CD4-positive, alpha-beta T cell treated with Interleukin-12 subunit alpha and Interleukin-12 subunit beta, for 1 hour (primary cell): ENCODE results near the gene LY9.

Experiments
- DNase-seq: peaks from one replicate; pipeline ENCODE4 v3.0.0-alpha.2; 2020

The LY9 gene

GRCh38 chr1:160806784-160807183 is 10.8 kb downstream of the LY9 start:
- DNase-seq = no peak

- no peak for DNase-seq
Measured at GRCh38 chr1:160807247-160807646, 11.3 kb downstream of the LY9 start.

DNA sequence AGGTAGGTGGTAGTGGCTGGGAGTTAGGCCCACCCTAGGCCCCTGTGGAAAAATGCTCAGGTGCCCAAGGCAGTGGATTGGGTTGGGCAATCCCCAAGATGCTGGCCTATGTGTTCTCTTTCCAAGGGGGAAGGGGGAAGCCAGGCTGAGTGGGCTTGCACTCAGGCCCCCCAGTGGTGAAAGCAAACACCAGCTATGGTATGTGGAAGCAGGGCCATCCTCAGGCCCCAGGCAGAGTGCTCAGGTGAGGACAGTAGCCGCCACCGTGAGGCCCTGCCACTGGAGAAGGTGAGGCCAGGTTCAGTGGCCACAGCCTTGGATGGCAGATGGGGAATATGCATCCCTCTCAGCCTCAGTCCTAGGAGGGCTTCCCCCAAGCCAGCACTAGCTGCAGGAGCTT is 11.8 kb downstream of the LY9 start:
- DNase-seq = no peak

DNA sequence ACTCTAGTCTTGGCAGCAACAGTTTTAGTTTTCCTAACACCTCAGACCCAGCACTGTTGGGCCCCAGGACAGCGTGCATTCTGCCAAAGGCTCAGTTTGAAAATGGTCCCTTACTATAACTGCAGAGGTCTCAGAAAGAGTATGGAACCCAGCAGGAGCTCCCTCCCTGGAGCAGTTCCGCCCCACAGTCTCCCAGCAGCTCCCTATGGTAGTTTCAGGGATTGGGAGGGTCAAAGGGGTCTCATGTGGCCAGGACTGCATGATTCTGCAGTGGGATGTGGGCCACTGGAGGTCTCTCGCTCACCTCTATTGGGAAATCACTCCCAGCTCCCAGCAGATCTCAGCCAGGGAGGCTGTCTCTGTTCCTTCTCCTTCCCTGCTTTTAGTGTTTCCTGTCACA is 12.3 kb downstream of the LY9 start:
- DNase-seq = no peak

DNA sequence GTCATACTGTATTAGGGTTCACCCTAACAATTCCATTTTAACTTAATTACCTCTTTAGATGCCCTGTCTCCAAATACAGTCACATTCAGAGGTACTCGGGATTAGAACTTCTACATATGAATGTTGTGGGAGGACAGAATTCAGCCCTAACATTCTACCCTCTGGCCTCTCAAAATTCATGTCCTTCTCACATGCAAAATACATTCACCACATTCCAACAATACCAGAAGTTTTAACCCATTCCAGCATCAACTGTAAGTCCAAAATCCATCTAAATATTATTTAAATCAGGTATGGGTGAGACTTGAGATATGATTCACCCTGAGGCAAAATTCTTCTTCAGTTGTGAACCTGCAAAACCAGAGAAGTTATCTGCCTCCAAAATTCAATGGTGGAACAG is 14.5 kb downstream of the LY9 start:
- no peak for DNase-seq

- DNase-seq = no peak
Measured at GRCh38 chr1:160811147-160811546, 15.2 kb downstream of the LY9 start.

DNA sequence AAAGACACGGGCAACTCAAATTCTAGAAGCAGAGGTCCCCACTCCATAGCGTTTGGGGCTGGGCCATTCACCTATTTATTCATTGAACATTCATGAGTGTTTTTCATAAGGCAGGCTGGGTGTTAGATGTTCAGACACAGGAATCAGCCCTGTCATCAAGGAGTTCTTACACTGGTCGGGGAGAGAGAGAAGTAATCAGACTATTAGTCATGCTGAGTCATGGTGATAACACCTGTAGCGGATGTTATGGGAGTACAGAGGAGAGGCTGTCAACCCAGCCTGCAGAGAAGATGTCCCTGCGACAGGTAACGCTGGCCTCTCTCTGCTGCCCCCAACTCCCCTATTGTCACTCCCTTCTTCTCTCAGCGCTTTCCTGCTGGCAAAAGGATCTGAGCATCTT is 17.2 kb downstream of the LY9 start:
- no peak for DNase-seq

- no peak for DNase-seq
Measured at GRCh38 chr1:160814316-160814715, 18.3 kb downstream of the LY9 start.

DNA sequence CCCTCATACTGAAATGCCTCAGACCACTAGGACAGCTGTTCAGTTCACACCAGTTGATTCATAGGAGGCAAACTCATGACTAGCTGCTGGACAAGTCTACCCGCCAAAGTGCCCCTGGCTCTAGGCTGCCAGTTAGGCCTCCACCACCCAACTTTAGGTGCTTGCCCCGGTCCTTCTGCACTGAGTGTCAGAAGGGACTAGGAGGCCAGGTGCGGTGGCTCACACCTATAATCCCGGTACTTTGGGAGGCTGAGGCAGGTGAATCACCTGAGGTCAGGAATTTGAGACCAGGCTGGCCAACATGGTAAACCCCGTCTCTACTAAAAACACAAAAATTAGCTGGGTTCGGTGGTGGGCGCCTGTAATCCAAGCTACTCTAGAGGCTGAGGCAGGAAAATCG is 18.9 kb downstream of the LY9 start:
- no peak for DNase-seq

DNA sequence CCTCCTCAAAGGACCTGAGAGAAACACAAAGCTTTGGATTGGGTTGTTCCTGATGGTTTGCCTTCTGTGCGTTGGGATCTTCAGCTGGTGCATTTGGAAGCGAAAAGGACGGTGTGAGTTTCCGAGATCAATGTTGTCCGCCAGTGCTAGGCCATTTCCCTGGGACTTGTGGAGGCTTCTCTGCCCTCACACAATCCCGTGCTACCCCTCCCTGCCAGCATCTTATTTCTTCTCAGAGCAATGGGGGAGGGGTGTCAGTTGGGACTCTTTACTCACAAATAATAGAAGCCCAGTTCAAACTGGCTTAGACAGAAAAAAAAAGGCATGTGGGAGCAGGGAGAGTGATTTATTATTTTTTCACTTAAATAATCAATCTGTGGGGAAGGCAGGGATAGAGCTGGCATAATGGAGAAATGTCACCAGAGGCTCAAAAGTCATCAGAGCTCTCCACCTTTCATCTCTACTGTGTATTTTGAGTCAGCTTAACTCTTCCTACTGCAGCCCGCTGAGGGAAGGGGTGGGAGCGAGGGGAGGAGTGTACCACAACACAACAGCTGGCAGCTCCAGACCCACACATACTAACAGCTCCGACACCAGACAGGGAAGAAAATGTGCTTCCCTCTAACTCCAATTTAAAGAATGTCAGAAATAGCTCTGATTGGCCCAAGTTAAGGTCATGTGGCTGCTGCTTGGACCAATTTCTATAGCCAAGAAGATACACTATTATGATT is 22.4 kb downstream of the LY9 start:
- no peak for DNase-seq

DNA sequence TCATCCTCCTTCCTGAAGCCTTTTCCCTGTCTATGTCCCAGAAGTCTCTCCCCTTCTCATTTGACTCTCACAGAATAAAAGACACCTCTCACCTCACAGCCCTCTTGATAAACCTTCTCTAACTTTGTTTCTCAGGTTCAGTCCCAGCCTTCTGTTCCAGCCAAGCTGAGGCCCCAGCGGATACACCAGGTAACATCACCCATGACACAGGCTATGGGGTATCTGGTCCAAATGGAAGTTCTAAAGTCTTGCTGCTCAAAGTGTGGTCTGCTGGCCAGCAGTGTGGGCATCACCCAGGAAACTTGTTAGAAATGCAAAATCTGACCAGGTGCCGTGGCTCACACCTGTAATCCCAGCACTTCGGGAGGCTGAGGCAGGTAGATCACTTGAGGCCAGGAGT is 23.2 kb downstream of the LY9 start:
- DNase-seq = no peak

- no peak for DNase-seq
Measured at GRCh38 chr1:160821627-160822026, 25.7 kb downstream of the LY9 start.

DNA sequence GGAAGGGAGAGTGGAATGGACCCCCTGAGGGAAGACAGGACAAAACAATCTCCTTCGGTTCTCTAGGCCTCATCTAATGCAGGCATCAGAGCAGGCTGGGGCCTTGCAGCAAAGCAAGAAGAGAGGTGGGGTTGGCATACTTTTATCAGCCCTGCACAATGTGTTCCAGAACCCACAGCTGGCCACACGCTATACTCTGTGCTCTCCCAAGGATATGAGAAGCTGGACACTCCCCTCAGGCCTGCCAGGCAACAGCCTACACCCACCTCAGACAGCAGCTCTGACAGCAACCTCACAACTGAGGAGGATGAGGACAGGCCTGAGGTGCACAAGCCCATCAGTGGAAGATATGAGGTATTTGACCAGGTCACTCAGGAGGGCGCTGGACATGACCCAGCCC is 27.3 kb downstream of the LY9 start:
- DNase-seq = no peak

DNA sequence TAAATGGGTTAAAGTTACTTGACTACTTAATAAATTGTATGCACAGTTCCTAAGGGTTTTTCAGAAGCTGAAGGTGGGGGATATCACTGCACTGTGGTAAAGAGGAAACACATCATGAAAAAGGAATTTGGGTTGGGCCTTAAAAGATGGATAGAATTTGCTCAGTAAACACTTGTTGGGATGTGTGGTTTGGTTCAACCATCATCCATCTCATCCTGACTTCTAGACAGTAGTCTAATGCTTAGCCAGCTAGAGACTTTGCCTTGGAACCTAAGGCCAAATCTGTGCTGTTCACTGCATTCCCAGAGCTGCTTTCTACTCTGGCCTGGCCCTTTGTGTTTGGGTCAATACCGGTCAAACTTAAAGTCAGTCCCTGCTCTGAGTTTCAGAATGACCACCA is 30.6 kb downstream of the LY9 start:
- DNase-seq = no peak

DNA sequence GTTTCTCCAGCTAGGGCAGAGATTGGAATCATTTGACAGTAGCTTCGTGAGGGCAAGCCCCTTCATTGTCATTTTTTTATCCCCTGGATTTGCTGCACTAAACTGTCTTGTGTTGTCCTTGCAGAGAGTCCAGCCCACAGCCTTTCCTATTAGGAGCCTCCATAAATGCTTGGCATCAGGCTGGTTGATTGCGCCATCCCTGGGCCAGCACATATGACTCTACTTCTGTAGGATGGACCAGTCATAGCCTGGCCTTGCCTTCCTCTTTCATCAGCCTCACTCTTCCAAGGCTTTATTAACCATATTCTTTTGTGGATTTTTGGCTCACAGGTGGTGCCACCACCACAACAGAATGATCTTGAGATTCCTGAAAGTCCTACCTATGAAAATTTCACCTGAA is 31.4 kb downstream of the LY9 start:
- DNase-seq = no peak

DNA sequence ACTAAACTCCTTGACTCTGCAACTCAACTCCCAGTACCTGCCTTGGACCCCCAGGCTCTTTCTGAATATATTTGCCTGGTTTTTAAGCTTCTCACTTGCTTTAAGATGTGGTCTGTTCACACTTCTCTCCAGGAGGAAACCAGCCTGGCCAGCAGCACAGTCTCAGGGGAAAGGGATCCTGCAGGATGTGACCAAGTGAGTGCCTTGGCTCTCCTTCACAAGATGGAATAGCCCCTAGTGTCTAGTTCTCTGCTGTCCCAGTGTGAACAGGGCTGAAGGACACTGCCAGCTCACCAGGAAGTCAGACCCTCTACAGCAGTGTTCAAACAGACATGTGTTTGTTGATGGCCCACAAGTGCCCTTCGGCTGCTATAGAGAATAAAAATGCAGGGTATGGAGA is 33.8 kb downstream of the LY9 start:
- no peak for DNase-seq

GRCh38 chr1:160830321-160831153 is 34.6 kb downstream of the LY9 start:
- peak; percentile 72 for DNase-seq

- DNase-seq = peak; percentile 59
Measured at GRCh38 chr1:160834945-160835565, 39.1 kb downstream of the LY9 start.

DNA sequence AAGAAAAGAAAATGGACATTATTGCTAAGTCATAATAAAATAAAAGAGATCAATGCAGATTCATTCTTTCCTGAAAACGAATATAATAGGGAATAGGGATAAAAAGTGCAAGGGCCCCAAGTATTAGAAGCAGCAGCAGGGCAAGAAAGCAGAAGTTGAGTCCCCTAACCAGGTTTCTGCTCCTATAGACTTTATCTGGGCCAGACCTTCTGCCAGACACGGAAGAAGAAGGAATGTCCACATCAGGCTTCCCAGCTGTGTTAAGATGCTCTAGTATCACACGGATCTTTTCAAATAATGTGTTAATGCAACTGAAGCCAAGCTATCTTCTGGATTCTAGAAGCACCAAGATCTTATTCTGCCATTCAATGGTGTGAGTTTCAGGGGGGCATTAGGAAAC is 39.8 kb downstream of the LY9 start:
- DNase-seq = no peak

- DNase-seq = no peak
Measured at GRCh38 chr1:160836561-160836960, 40.6 kb downstream of the LY9 start.

- no peak for DNase-seq
Measured at GRCh38 chr1:160836981-160837557, 41.1 kb downstream of the LY9 start.

DNA sequence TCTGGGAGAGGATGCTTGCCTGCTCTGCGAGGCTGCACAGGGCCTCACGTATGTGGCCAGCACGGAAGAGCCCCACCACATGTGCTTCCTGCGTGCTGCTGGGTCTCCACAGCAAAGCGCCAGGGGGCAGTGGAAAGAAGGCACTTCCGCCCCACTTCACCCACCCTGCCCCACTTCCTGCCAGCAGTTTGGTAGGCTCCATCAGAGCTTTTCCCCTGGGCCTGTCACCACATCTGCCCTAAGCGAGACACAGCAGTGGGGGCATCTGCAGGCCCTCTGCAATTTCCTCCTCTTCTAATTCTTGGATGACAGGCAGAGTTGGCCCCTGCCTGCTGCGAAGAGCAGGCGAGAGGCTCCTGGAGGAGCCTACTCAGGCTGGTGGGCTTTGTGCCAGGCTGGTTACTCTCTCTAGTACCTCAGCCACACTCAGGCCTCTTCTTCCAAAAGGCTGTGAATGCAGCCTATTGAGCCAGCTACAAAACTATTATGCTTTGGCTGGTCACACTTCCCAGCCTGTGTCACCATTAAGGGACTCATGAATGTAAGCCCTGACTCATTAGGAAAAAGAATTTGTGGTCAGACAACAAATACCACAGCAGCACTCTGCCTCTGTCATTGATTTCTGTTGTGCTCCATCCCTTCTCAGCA is 41.7 kb downstream of the LY9 start:
- peak; percentile 87 for DNase-seq

- DNase-seq = no peak
Measured at GRCh38 chr1:160838888-160839287, 42.9 kb downstream of the LY9 start.
